GM10266 (cell line): ENCODE results near the gene PDXDC1.
"Not testable (repeated sequence)": the region's sequence is repeated elsewhere in the genome, so short reads cannot be mapped to it uniquely, and the experiment has no call there.

Experiments used
- DNase-seq: peaks from one replicate; pipeline ENCODE4 v3.0.0; 2012; ENCODE audit errors: extremely low spot score

Gene PDXDC1

DNA sequence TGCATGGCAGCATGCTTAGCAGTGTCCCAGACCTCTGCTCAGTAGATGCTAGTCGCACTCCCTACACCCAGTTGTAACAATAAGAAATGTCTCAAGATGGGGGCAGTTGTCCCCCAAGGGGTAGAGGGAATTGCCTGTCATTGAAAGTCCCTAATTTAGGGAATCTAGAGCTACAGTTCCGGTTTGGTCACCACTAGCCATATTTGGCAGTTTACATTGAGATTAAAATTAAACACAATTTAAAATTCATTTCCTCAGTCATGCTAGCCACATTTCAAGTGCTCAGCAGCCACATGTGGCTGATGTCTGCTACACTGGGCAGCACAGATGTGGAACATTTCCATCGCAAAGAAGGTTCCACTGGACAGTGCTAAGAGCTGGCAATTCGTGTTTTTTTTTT is 4.1 kb downstream of the PDXDC1 start:
- DNase-seq = not testable (repeated sequence)

DNA sequence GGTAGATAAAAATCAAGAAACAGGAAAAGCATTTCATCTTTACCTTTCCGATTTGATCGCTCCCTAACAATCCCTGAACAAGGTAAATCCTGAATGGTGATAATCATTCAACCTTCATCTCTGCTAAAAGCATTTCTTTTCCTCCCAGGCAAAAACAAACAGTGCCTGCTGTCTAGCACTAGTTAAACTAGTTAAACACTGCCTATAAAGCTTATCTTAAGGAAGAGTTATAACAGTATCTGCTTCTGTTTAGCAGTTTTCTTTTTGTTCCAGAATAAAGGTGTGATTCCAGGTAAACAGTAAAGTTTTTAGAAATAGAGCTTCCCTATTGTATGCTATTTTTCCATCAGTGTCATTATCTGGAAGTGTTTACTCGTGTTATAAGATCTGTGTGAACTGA is 6.4 kb downstream of the PDXDC1 start:
- DNase-seq = not testable (repeated sequence)

DNA sequence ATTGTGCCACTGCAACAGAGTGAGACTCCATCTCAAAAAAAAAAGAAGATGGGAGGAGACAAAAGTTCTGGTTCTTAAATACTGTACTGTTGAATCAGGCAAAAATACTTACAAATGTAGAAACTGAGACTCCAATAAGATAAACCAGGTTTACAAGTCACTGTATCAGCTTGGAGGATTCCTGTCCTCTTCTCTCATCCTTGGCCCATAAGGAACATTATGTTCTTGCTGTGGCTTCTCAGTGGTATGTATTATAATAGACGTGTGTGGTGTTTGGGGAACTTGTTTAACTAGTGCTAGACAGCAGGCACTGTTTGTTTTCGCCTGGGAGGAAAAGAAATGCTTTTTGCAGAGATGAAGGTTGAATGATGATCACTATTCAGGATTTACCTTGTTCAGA is 7.7 kb downstream of the PDXDC1 start:
- not testable (repeated sequence) for DNase-seq

DNA sequence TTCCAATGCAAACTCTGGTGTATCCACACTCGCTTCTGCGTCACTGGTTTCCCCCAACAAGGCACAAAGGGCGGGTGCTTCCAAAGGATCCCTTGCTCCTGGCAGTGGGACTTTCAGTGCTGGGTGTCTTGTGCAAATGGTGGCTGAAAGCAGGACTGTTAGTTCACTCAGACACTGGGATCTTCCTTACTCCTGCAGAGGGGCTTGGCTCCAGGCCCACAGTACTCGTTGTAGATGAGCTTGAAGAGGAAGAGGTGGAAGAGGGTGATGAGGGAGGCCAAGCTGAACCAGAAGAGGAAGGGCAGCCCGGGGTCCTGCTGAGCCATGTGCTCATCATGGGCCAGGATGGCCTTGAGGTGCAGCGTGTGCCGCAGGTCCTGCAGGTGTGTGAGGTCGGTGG is 13.3 kb downstream of the PDXDC1 start:
- peak; percentile 10 for DNase-seq

DNA sequence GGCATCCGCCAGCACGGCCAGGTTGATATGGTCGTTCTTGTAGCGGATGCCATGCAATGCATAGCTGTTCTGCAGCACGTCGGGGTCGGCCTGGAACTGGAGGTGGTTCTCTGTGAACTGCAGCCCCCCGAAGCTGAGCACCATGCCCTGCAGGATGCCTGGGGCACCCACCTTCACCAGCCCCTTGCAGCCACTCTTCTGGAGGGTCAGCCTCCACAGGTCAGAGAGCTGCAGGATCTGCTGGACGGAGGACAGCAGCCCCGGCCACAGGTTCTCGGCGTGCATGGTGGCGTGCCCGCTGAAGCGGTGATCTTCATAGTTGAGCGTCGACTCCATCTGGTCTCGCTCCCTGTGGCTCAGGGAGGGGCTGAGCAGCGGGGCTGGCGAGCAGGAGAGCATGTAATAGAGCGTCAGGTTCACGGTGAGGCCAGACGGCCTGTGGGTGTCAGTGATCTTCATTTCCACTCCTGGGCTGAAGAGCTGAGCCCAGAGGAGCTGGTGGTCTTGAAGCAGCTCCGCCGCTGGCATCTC is 13.9 kb downstream of the PDXDC1 start:
- not testable (repeated sequence) for DNase-seq

DNA sequence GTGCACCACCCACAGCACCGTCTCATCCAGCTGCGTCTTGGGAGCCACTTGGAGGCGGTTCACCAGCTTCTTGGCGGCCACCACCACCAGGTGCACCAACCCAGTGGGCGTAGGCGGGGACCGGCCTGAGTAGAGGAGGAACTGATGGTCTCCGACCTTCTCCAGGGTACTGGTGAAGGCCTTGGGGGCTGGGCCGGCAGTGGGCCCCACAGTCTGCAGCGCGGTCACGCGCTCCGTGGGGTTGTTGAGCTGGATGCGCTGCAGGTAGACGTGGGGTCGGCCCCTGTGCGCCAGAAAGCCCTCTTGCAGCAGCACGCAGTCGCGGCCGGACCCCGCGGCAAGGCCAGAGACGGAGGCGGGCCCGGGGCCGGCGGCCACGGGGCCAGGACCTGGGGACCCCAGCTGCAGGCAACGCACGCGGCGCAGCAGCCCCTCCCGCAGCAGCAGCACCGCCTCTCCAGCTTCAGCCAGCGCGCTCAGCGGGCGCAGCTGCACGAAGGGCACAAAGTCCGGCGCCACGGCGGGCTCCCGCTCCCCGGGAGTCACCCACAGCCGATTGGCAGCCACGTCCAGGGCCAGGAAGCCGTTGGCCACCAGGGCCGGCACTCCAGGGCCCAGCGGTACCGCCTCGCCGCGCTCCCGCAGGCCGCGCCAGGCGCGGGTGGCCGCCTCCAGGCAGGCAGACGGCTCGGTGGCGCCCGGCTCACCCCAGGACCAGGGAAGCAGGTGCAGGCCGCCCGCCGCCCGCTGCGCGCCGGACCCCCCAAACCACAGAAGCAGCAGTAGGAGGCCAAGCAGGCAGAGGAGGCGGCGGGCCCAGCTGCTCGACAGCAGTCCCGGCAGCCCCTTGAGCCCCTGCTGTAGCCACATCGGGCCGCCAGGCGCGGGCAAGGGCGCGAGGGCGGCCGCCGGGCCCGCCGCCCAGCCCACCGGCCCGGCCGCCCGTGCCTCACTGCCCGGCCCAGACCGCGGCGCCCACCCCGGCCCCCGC is 14.8 kb downstream of the PDXDC1 start:
- not testable (repeated sequence) for DNase-seq

DNA sequence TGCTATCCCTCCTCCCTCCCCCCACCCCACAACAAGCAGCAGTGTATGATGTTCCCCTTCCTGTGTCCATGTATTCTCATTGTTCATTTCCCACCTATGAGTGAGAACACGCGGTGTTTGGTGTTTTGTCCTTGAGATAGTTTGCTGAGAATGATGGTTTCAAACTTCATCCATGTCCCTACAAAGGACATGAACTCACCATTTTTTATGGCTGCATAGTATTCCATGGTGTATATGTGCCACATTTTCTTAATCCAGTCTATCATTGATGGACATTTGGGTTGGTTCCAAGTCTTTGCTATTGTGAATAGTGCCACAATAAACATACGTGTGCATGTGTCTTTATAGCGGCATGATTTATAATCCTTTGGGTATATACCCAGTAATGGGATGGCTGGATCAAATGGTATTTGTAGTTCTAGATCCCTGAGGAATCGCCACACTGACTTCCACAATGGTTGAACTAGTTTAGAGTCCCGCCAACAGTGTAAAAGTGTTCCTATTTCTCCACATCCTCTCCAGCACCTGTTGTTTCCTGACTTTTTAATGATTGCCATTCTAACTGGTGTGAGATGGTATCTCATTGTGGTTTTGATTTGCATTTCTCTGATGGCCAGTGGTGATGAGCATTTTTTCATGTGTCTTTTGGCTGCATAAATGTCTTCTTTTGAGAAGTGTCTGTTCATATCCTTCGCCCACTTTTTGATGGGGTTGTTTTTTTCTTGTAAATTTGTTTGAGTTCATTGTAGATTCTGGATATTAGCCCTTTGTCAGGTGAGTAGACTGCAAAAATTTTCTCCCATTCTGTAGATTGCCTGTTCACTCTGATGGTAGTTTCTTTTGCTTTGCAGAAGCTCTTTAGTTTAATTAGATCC is 18.7 kb downstream of the PDXDC1 start:
- DNase-seq = not testable (repeated sequence)

DNA sequence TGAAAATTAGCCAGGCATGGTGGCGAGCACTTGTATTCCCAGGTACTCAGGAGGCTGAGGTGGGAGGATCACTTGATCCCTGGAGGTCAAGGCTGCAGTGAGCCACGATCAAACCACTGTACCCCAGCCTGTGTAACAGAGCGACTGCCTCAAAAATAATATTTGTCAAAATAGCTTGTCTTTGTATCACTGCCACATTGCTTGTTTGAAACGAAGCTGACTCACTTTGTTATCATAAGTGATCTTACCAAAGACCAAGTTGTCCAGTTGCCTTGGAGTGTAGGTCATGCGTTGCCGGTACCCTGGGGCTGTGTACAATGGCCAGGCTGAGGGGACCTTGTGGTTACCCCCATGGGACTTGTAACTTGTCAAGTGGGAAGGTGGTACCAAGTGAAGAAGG is 21.9 kb downstream of the PDXDC1 start:
- not testable (repeated sequence) for DNase-seq

DNA sequence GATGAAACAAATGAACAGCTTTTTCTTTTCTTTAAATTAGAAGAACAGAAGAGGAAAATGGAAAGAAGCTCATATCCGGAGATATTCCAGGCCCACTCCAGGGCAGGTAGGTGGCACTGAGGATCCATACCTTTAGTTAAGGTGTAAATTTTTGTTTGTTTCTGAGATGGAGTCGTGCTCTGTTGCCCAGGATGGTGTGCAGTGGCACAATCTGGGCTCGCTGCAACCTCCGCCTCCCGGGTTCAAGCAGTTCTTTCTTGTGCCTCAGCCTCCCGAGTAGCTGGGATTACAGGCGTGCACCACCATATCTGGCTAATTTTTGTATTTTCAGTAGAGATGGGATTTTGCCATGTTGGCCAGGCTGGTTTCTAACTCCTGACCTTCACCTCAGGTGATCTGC is 23.5 kb downstream of the PDXDC1 start:
- DNase-seq = not testable (repeated sequence)

DNA sequence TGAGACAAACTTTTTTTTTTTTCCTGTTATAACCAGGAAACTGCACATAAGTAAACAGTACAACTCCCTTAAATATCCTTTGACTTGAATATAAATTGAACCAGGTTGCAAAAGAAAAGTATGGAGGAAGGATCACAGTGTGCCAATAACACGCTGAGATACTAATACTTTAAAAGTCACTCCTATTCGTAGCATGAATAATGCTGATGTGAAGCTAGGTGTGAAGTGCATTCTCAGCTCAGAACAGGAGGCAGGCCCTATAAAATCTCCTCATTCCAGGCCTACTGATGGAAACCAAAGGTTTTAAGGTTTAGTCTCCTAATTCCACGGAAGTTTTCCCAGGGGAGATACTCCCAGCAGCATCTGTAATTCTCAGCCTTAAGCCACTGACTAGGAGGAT is 25.0 kb downstream of the PDXDC1 start:
- DNase-seq = not testable (repeated sequence)

DNA sequence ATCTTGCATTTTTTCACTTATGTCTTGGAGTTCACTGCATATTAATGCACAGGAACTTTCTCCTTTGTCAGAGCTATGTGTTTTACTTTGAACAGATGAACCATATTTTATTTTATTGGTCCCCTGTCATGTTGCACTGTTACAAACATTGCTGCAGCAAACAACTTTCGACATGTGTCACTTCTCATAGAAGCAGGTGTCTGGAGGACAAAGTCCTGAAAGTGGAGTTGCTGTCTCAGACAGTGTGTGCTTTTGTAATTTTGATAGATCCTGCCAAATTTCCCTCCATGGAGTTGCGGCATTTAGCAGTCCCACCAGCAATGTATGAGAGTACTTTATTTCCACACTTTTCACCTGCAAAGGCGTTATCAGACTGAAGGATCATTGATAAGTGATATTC is 27.6 kb downstream of the PDXDC1 start:
- not testable (repeated sequence) for DNase-seq

DNA sequence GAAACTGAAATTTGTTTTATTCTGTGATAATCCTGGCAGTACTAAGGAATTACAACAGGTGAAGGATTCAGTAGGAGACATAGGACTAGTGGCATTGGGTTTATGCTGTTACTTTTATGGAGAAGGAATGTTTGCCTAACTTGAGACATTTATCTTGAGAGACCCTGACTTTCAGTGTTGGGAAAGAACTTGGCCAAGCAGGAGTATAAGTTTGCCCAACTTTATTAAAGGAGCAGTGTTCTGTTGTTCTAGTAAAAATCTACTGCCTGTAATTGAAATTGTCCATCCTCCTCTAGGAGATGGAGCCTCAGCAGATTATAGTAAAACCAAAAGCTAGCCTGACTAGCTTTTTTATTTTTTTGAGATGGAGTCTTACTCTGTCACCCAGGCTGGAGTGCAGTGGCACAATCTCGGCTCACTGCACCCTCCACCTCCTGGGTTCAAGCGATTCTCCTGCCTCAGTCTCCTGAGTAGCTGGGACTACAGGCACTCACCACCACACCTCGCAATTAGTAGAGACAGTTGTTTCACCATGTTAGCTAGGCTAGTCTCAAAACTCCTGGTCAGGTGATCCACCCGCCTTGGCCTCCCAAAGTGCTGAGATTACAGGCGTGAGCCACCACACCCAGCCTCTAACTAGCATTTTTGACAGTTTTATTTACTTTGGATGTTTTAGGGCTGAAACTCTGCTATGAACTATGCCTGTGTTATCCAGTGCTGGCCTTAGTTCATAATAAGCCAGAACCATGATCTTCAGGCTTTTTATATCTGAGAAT is 30.7 kb downstream of the PDXDC1 start:
- DNase-seq = not testable (repeated sequence)

DNA sequence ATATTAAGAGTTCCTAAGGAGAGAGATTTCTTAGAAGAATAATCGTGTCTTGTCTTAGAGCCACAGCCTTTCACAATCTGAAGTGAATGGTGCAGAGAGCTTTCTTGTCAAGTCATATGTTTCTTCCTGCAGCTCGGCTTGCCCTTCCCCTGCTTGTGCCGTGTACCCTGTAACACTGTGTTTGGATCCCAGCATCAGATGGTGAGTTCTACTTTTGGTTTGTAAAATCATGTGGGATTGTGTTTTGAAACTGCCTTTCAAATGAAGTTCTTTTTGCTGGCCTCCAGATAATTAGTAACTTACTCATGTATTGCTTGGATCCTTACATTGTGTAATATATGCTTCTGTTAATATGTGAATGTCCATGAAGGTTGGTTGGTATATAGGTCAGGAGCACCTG is 33.8 kb downstream of the PDXDC1 start:
- DNase-seq = not testable (repeated sequence)

DNA sequence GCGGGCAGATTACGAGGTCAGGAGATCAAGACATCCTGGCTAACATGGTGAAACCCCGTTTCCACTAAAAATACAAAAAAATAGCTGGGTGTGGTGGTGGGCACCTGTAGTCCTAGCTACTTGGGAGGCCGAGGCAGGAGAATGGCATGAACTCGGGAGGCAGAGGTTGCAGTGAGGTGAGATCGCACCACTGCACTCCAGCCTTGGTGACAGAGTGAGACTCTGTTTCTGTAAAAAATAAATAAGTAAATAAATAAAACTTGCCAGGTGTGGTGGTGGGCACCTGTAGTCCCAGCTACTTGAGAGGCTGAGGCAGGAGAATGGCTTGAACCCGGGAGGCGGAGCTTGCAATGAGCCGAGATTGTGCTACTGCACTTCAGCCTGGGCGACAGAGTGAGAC is 38.1 kb downstream of the PDXDC1 start:
- DNase-seq = not testable (repeated sequence)

DNA sequence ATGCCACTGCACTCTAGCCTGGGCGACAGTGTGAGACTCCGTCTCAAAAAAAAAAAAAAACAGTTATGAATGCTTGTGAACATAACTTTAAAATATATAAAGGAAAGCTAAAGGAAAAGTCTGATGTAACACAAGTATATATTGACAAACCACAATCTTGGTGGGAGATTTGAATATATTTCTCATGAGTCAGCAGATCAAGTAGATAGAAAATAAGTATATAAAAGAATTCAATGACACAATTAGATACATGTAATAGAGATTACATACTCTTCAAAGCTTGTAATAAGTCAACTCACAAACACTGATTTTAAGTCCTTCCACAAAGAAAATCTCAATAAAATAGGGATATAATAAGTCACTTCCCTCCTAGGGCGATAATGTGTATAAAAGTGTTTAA is 40.8 kb downstream of the PDXDC1 start:
- DNase-seq = not testable (repeated sequence)

DNA sequence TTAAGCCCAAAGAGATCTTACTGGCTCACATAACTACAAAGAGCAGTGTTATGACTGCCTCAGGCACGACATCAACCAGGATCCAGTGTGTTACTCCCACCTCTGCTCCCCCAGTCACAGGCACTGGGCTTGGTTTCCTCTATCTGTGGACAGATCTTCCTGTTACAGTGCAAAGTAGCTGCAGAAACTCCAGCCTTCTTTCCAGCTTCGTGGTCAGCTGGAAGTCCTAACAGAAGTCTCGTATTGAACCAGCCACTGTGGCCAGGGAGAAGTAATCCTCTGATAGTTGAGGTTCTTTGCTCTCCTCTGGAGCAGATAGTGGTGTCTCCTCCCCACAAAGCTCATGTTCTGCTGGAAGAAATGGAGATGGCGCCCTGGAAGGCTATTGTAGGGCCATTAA is 41.5 kb downstream of the PDXDC1 start:
- DNase-seq = not testable (repeated sequence)

DNA sequence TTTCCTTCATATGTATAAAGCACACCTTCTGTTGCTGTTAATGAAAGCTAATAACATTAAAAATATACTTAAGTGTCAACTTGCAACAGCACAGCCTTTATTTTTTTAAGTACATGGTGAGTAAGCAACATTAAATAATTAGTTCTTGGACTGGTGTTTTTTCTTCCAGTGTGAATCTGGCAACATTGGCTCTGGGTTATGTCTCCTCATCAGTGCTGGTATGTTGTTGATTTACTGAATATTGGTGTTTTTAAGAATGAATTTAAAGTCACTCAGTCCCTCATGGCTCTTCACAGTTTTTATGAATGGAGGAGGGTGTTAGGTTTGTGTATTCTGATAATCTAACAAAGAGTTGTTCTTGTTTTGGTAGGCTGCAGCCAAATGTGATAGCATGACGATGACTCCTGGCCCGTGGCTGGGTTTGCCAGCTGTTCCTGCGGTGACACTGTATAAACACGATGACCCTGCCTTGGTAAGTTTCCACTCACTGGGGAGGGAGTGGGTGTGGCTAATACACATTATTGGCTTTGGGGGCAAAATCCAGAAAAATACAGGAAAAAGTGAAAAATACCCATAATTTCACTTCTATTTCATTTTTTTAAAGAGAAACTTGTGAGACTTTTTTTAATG is 42.2 kb downstream of the PDXDC1 start:
- DNase-seq = not testable (repeated sequence)

DNA sequence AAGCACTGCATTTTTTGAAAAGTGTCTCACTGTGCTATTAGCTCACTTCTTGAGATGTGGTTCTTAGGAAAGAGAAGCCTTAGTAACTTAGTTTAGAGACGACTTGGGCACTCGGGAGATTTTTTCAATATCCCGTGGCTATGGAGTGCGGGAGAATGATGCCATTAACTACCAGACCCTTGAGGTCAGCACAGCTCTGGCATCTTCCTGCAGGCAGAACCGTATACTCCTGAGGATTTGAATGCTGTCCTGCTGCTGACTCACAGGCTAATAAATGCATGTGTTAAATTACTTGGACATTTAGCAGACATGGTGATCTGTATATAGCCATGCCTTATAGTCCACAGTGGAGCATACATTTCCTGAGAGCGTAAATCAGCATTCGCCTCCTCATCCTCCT is 46.6 kb downstream of the PDXDC1 start:
- DNase-seq = not testable (repeated sequence)
